NCI-H460 (cell line): ENCODE results near the gene LINGO3. TPM values are rescaled to one million over a fixed set of nuclear protein-coding genes. Genes with fewer than 3 reads are reported as not detected.
"Not testable (repeated sequence)": the region's sequence is repeated elsewhere in the genome, so short reads cannot be mapped to it uniquely, and the experiment has no call there.

ENCODE experiments used
- DNase-seq: peaks from one replicate; pipeline ENCODE4 v3.0.0-alpha.2; 2016; ENCODE audit warnings: low read depth; ENCODE audit errors: extremely low read depth
- polyA plus RNA-seq: library from polyadenylated mRNA; depleted of rRNA; stranded (reverse); fragments of >200 nt; gene quantifications from 2 replicates; pipeline ENCODE4 v1.2.3, GENCODE V29; 2014; cell fraction: nucleus; rRNA removed
- total RNA-seq: library from RNA; depleted of rRNA; stranded (reverse); fragments of >200 nt; shearing (Covaris generic); gene quantifications from 2 replicates; pipeline ENCODE4 v1.2.3, GENCODE V29; 2014; rRNA removed

Gene LINGO3
- total RNA-seq = 0.30 TPM in 1 of 2 replicates, not detected in the other
- not detected in 2 replicates for polyA plus RNA-seq

GRCh38 chr19:2308114-2308556 lies at the start of gene LINGO3:
LINGO3 (minus strand) TSS chr19:2308154; CDS start chr19:2291776, 16,378 bp downstream.
- DNase-seq = no peak

GRCh38 chr19:2356036-2356646 lies 48.2 kb upstream of the LINGO3 start:
- DNase-seq = no peak

GRCh38 chr19:2355168-2356035 lies 47.4 kb upstream of the LINGO3 start:
- no peak for DNase-seq

- DNase-seq = no peak
These were observed 46.7 kb upstream of the LINGO3 start for GRCh38 chr19:2354670-2355069.

GRCh38 chr19:2353887-2354592 lies 46.1 kb upstream of the LINGO3 start:
- no peak for DNase-seq

DNA sequence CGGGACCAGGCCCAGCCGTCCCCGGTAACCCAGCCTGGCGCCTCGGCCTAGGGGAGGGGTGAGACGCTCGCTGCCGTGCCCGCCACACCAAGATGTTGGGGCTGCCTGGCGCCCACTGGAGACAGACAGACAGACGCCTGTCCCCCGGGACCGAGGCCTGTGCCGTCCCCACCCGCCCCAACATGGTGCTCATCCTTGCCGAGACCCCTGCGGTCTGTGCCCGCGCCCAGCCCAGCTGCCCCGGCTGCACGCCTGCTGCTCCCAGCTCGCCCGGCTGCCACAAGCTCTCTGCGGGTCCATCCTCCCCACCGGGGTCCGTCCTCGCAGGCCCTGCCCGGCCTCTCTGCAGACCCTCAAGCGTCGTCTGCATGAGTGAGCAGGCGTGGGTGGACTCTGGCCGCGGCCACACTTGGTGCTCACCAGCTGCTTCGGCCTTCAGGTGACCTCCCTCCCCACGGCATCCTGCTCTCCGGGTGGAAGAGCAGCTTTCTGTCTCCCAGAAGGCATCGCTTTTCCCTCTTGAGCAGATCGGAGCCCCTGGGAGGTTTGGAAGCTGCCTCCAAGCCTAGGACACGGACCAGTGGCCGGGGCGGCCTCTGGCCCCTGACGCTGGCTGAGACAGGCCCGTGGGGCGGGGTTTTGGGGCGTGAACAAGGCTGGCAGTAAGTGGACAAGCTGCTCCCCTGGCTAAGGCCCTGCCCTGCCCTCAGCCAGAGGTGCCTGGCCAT lies 45.4 kb upstream of the LINGO3 start:
- no peak for DNase-seq

DNA sequence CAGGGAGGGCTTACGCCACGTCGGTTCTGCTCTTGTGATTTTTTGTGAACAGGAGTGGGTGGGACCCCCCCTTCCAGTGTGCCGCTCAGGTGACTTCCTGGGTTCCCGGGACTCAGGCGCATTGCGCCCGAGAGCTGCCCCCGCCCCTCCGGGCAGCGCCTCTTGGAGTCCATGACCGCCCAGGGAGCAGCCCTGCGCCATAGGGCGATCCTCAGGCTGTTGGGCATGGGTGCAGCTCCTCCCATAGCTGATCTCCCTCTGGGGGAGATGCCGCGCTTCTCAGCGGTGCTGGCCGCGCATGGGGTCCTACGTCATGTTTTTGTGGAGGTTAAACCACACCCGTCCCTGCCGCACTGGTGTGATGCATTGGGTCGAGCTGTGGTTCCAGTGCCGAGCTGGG lies 44.2 kb upstream of the LINGO3 start:
- DNase-seq = no peak

DNA sequence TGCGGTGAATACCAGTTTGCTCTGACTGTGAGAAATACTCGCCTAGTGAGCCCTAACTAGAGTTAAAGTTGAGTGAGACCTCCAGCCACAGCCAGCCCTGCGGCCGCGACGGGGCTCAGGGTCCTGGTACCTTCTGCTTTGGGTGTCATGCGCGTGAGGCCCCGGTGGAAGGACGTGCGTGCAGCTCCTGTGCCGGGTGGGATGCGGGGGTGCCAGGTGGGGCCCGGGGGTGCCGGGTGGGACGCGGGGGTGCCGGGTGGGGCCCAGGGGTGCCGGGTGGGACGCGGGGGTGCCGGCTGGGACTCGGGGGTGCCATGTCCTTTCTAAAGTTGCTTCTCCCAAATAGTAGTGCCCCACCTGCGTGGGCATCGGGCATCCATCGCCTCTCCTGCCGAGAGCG lies 43.6 kb upstream of the LINGO3 start:
- no peak for DNase-seq

DNA sequence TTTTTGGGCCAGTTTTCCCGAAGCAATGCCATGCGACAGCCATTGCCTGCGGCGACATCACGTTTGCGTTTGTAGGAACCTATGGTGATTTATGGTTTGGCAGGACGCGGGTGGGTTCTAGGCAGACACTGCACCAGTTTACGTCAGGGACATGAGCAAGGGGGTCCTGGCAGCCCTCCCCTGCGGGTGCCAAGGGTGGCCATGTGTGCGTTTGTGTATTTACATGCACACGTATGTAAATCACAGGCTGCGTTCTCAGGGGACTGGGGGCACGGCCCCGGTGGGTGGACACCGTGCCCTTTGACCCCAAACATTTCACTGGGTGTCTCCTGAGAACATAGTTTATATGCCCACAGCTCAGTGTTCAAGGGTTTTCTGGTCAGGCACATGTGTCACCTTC lies 42.7 kb upstream of the LINGO3 start:
- DNase-seq = no peak

DNA sequence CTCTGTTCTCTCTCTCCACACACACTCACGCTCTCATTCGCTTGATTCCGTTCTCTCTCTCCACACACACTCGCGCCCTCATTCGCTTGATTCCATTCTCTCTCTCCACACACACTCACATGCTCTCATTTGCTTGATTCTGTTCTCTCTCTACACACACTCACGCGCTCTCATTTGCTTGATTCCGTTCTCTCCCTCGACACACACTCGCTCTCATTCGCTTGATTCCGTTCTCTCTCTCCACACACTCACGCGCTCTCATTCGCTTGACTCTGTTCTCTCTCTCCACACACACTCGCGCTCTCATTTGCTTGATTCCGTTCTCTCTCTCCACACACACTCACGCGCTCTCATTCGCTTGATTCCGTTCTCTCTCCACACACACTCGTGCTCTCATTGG lies 41.9 kb upstream of the LINGO3 start:
- DNase-seq = not testable (repeated sequence)

- no peak for DNase-seq
These were observed 38.1 kb upstream of the LINGO3 start for GRCh38 chr19:2345794-2346663.

- no peak for DNase-seq
These were observed 37.1 kb upstream of the LINGO3 start for GRCh38 chr19:2345076-2345475.

- no peak for DNase-seq
These were observed 36.5 kb upstream of the LINGO3 start for GRCh38 chr19:2344381-2344870.

DNA sequence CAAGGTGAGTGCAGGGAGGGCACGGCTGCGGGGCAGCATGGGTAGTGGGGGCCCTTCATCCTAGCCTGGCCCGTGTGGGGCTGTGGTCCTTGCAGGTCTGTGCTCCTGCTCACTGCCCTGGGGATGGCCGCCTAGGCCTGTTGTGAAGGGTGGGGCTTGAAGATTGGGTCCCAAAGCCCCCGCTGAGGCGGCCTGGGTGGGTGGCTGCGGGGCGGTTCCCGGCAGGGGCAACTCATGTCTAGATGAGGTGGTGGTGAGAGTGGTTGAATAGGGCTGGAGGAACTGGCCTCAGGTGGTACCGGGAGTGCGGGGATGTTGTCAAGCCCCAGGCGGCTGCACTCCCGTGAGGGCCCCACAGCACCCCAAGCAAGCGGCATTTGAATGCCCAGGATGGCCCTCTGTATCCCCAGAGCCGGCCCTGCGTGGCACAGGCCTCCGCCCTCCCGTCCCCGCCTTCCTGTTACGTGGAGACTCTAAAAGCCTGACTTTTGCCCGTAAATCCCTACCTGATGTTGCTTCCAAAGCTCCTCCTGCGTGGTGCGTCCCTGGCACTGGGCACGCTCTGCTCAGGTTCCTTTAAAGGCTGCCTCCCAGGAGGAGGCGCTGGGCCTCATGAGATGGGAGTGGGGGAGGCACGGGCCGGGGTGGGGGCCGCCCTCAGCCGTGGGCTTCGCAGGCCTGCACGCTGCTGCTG lies 35.5 kb upstream of the LINGO3 start:
- no peak for DNase-seq

- DNase-seq = no peak
These were observed 34.8 kb upstream of the LINGO3 start for GRCh38 chr19:2342656-2343288.

DNA sequence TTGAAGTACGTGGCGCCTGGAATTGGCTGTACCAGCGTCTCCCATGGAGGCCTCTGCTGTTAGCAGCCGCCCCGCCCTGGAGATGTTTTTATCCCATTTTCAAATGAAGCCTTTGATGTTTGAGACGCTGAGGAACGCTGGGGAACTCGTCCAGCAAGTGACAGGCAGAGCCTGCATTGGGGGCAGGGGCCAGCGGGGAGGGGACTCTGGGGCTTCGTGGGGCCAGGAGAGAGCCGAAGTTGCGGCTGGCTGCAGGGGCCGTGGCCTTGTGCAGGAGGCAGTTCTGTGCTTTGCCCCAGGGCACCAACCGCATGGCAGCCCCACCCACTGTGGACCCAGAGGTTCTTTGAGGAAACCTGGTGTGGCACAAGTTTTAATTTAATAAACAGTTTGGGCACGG lies 34.0 kb upstream of the LINGO3 start:
- DNase-seq = no peak

DNA sequence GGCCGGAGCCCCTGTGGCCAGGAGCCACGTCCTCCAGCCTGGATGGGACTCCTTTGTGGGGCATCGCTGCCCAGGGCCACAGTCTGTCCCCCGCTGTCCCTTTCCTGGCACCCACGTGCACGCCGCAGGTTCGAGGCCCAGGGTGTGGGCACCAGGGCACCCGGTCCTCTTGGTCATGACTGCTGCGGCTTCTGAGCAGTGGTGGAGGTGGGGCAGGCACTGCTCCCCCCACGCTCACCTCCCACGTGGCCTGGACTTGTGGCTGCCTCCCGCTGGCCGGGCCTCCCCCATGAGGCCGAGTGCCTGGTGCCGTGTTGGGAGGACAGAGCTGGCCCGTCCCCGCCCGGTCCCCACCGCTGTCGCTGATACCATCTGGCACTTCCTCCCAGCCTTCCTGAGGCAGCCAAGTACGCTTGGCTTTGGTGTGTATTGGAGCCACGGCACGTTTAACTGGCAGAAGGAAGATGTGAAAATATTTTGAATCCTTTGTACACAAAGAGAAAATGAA lies 33.3 kb upstream of the LINGO3 start:
- DNase-seq = no peak
